Activated CD4-positive, alpha-beta T cell treated with anti-CD3 and anti-CD28 coated beads for 36 hours (primary cell): Measurements from ENCODE around the gene AOAH. TPM values are rescaled to one million over a fixed set of nuclear protein-coding genes. Genes with fewer than 3 reads are reported as not detected.
A peak's percentile ranks its signal among the peaks of the same experiment; 100 is the strongest.

Experiments
- ATAC-seq: fragments of 200-7000 bp; cut with Tn5 transposase; one replicate; pipeline ENCODE4 v1.10.0; 2021; ENCODE audit warnings: mild to moderate bottlenecking, moderate library complexity
- CTCF ChIA-PET: fragments of 350-600 bp; sonication (Branson Sonifier 250); formaldehyde crosslinking; loops from one replicate; lab custom pipeline; 2021; ENCODE audit warnings: antibody characterized with exemption; lab: Charles Lee
- POLR2A ChIA-PET: fragments of 350-600 bp; sonication (Branson Sonifier 250); formaldehyde crosslinking; loops from one replicate; lab custom pipeline; 2021; ENCODE audit warnings: antibody characterized with exemption, inconsistent platforms; lab: Charles Lee
- DNase-seq: peaks from one replicate; pipeline ENCODE4 v3.0.0-alpha.2; 2020
- H3K27ac Mint-ChIP-seq: one replicate; pipeline ENCODE4 v1.8.0; 2021; ENCODE audit warnings: mixed read lengths
- H3K27me3 Mint-ChIP-seq: one replicate; pipeline ENCODE4 v1.8.0; 2021; ENCODE audit warnings: mixed read lengths
- H3K36me3 Mint-ChIP-seq: one replicate; pipeline ENCODE4 v1.8.0; 2021; ENCODE audit warnings: low read depth, mixed read lengths
- H3K4me1 Mint-ChIP-seq: one replicate; pipeline ENCODE4 v1.8.0; 2021; ENCODE audit warnings: mixed read lengths
- H3K4me3 Mint-ChIP-seq: one replicate; pipeline ENCODE4 v1.8.0; 2021; ENCODE audit warnings: mild to moderate bottlenecking, moderate library complexity, mixed read lengths
- H3K9me3 Mint-ChIP-seq: one replicate; pipeline ENCODE4 v1.8.0; 2021; ENCODE audit warnings: low read depth, mixed read lengths
- intact Hi-C, 2 experiments: fragments of 100-400 bp; cut with DNase I in 1 of 2; cut with micrococcal nuclease in 1 of 2; formaldehyde crosslinking; loops; one replicate each; pipeline versions ENCODE4 v1.14.2 to v1.15.1; 2022 to 2024; cut with DNase I, micrococcal nuclease
- total RNA-seq, 2 experiments: library from RNA; stranded (reverse); gene quantifications; one replicate each; pipeline ENCODE4 v1.2.3, GENCODE V29; 2021

The AOAH gene
- total RNA-seq, 2 experiments from 2014 or later, result 9.2 to 10.0 TPM

- Mint-ChIP-seq H3K4me1 (no peaks in the 10 kb centered on the region), H3K9me3 (no peaks in the 10 kb centered on the region), H3K27ac (no peak overlapping the region), H3K27me3 (no peaks in the 10 kb centered on the region), H3K4me3 (no peak overlapping the region), H3K36me3 (peaks cover 6% of the 10 kb centered on the region)
- no peak for DNase-seq
- intact Hi-C loops, result no loop called here
- CTCF ChIA-PET, result no interaction called here
- ATAC-seq, result no peak
- POLR2A ChIA-PET, result no interaction called here
Measured at GRCh38 chr7:36549029-36549428, 175.3 kb downstream of the AOAH start.

DNA sequence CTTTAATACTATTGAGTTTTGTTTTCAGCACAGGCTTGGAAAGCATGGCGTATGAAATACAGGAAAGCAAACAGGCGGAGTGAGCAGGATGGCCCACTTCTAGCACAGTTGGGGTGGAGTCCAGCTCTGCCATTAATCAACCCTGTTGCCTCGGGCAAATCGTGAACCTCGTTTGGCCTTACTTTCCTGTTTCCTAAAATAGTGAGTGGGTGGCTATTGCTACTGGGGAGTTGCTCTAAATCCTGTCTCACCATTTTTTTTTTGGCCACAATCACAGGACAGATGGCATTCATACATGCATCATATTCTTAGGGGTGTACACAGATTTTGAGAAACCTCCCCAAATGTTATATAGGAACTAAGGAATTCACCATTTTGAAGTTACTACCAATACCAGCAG lies 176.9 kb downstream of the AOAH start:
- no peak for ATAC-seq
- H3K9me3 Mint-ChIP-seq, result no peaks in the 10 kb centered on the region
- peaks cover 3% of the 10 kb centered on the region for H3K36me3 Mint-ChIP-seq
- H3K4me3 Mint-ChIP-seq, result no peak overlapping the region
- intact Hi-C loops, result no loop called here
- no peak for DNase-seq
- no peaks in the 10 kb centered on the region for H3K4me1 Mint-ChIP-seq
- no peaks in the 10 kb centered on the region for H3K27me3 Mint-ChIP-seq
- POLR2A ChIA-PET, result no interaction called here
- H3K27ac Mint-ChIP-seq, result no peak overlapping the region
- CTCF ChIA-PET, result no interaction called here

GRCh38 chr7:36546331-36546730 lies 178.0 kb downstream of the AOAH start:
- Mint-ChIP-seq H3K27ac (no peak overlapping the region), H3K9me3 (no peaks in the 10 kb centered on the region), H3K4me3 (no peak overlapping the region), H3K4me1 (no peaks in the 10 kb centered on the region), H3K36me3 (peaks cover 1% of the 10 kb centered on the region), H3K27me3 (no peaks in the 10 kb centered on the region)
- ChIA-PET CTCF (interaction anchor here (0.5 to 0.8 kb wide), 3 partner anchors 18 to 29 kb away, joined by 3 read pairs; no protein-coding TSS in a partner anchor), POLR2A (no interaction called here)
- no peak for DNase-seq
- no peak for ATAC-seq
- intact Hi-C loops, result no loop called here

DNA sequence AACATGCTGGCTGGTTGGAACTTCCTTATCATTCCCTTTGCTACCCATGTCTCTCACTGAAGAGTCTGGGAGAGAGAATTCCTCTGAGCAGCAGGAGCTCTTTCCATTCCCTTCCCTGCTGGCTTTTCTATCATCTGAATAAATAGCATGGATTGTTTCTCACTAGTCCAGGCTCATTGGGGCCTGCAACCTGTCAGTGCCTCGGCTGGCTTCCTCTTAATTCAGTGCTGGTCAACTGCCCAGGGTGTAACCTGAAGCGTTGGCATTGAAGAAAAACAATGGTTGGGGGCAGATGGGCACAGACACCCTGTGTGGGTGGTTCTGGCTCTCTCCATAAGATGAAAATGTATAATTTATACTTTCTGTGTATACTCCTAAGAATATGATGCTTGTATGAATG lies 179.0 kb downstream of the AOAH start:
- intact Hi-C loops, result no loop called here
- Mint-ChIP-seq H3K4me1 (no peaks in the 10 kb centered on the region), H3K9me3 (no peaks in the 10 kb centered on the region), H3K36me3 (no peaks in the 10 kb centered on the region), H3K27me3 (no peaks in the 10 kb centered on the region), H3K4me3 (no peak overlapping the region), H3K27ac (no peak overlapping the region)
- ATAC-seq (no peak), DNase-seq (no peak)
- POLR2A ChIA-PET, result no interaction called here
- CTCF ChIA-PET, result interaction anchor here (0.7 kb wide), 1 partner anchor 184 kb away, joined by 3 read pairs; no protein-coding TSS in a partner anchor

DNA sequence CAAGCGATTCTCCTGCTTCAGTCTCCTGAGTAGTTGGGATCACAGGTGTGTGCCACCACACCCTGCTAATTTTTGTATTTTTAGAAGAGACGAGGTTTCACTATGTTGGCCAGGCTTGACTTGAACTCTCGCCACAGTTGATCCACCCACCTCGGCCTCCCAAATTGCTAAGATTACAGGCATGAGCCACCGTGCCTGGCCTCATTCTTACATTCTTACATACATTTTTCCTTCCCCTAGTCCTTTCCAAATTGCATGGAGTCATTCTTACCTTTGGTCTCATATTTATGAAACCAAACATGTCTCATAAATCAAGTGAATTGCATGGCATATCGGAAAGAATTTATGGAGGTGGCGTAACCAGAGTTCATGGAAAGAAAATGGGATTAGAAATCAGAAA lies 186.2 kb downstream of the AOAH start:
- DNase-seq (no peak), ATAC-seq (no peak)
- no peaks in the 10 kb centered on the region for H3K4me1 Mint-ChIP-seq
- intact Hi-C loops, result no loop called here
- no peak overlapping the region for H3K4me3 Mint-ChIP-seq
- no peaks in the 10 kb centered on the region for H3K27me3 Mint-ChIP-seq
- peaks cover 3% of the 10 kb centered on the region for H3K36me3 Mint-ChIP-seq
- H3K9me3 Mint-ChIP-seq, result no peaks in the 10 kb centered on the region
- ChIA-PET POLR2A (no interaction called here), CTCF (no interaction called here)
- H3K27ac Mint-ChIP-seq, result no peak overlapping the region

DNA sequence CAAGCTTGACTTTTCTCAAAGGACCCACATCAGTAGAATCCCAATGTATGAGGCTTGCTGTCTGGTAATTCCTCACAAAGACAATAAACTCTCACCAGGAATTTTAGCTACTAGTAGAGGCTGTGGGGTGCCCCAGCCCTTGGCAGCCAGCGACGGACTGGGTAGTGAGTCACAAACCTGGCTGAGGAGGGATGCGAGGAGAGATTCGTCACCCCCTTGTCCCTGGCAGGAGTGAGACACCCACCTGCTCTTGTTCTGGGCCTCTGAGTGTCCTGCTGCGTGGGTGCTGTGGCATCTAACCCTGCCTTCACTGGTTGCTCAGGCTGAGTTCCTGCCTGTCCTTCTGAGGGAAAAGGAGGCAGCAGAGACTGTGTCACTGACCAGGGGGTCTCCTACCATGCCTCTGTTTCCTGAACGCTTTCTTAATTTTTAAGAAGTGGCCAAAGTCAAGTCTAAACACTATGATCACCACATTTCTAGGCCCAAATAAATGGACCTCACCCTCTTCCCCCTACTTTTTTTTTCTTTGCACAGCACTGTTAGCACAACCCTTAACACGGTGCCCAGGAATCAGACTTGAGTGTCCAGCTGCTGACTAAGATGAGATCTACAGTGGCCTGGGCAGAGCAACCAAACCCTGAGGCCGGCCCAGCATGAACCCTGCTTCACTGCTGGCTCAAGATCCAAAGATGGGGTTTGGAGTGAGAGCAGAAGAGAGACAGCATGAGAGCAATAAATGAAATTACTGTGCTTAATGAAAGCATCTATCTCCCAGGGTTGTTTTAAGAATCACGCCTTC lies 188.2 kb downstream of the AOAH start:
- CTCF ChIA-PET, result interaction anchor here (0.6 kb wide), 1 partner anchor 424 kb away, joined by 3 read pairs; no protein-coding TSS in a partner anchor
- H3K27ac Mint-ChIP-seq, result peak overlapping the region; percentile 45
- H3K36me3 Mint-ChIP-seq, result peaks cover 3% of the 10 kb centered on the region
- H3K9me3 Mint-ChIP-seq, result no peaks in the 10 kb centered on the region
- intact Hi-C loops, result no loop called here
- POLR2A ChIA-PET, result no interaction called here
- no peak for DNase-seq
- no peak for ATAC-seq
- H3K27me3 Mint-ChIP-seq, result no peaks in the 10 kb centered on the region
- H3K4me3 Mint-ChIP-seq, result no peak overlapping the region
- H3K4me1 Mint-ChIP-seq, result no peaks in the 10 kb centered on the region

DNA sequence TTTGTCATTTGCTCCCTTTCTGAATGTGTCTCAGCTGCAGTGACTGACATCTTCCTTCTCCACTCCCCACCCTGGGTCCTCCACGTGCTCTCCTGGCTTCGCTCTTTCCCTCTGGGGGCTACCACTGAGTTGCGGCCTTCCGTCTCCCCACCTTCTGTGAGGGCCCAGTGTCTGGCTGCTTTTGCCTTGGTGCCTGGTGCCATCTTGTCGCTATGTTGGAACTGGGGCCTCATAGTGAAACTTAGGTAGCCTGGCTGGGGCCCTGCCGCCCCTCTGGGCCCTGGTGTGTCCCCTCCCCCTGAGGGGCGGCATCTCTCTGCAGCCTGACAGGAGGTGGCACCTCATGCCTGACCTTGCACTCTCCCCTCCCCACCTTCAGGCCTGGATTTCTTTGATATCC lies 190.6 kb downstream of the AOAH start:
- peaks cover under 1% of the 10 kb centered on the region for H3K36me3 Mint-ChIP-seq
- DNase-seq, result no peak
- H3K4me1 Mint-ChIP-seq, result no peaks in the 10 kb centered on the region
- H3K27ac Mint-ChIP-seq, result no peak overlapping the region
- ATAC-seq, result no peak
- CTCF ChIA-PET, result no interaction called here
- intact Hi-C loops, result no loop called here
- no peaks in the 10 kb centered on the region for H3K27me3 Mint-ChIP-seq
- POLR2A ChIA-PET, result no interaction called here
- no peak overlapping the region for H3K4me3 Mint-ChIP-seq
- H3K9me3 Mint-ChIP-seq, result no peaks in the 10 kb centered on the region

GRCh38 chr7:36532981-36533499 lies 191.3 kb downstream of the AOAH start:
- Mint-ChIP-seq H3K27me3 (no peaks in the 10 kb centered on the region), H3K4me1 (no peaks in the 10 kb centered on the region), H3K9me3 (no peaks in the 10 kb centered on the region), H3K36me3 (no peaks in the 10 kb centered on the region), H3K4me3 (no peak overlapping the region), H3K27ac (no peak overlapping the region)
- intact Hi-C loops, result no loop called here
- no peak for ATAC-seq
- POLR2A ChIA-PET, result no interaction called here
- CTCF ChIA-PET, result interaction anchor here (1.8 kb wide), 1 partner anchor 46 kb away, joined by 4 read pairs; no protein-coding TSS in a partner anchor
- no peak for DNase-seq

DNA sequence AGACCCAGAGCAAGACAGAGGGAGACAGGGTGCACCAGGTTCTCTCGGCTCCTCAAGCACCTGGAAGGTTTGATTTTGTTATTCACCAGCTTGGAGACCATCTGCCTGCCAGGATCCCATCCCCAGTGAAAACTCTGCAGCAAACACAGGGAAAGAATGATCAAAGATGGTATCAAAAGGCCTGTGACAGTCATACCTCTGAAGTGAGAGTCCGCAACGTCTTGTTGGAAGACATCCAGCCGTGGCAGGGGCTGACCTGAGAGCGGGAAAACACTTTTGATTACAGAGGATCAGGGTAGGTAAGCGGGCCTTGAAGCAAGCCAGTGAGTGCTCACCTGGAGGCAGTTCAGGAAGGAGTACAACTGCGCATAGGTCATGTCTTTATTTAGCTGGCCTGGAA lies 192.3 kb downstream of the AOAH start:
- no peaks in the 10 kb centered on the region for H3K27me3 Mint-ChIP-seq
- peaks cover 5% of the 10 kb centered on the region for H3K36me3 Mint-ChIP-seq
- intact Hi-C loops, result no loop called here
- H3K4me1 Mint-ChIP-seq, result peaks cover 11% of the 10 kb centered on the region
- H3K27ac Mint-ChIP-seq, result no peak overlapping the region
- no peak overlapping the region for H3K4me3 Mint-ChIP-seq
- H3K9me3 Mint-ChIP-seq, result no peaks in the 10 kb centered on the region
- ATAC-seq (no peak), DNase-seq (no peak)
- ChIA-PET POLR2A (no interaction called here), CTCF (interaction anchor here (1.8 kb wide), 1 partner anchor 45 kb away, joined by 4 read pairs; no protein-coding TSS in a partner anchor)

- Mint-ChIP-seq H3K36me3 (peaks cover 5% of the 10 kb centered on the region), H3K27me3 (no peaks in the 10 kb centered on the region), H3K27ac (no peak overlapping the region), H3K4me3 (no peak overlapping the region), H3K9me3 (no peaks in the 10 kb centered on the region), H3K4me1 (peaks cover 19% of the 10 kb centered on the region)
- ChIA-PET POLR2A (no interaction called here), CTCF (interaction anchor here (0.6 to 1.2 kb wide), 6 partner anchors 13 to 652 kb away, joined by 3 to 4 read pairs (median 3); no protein-coding TSS in a partner anchor)
- no peak for DNase-seq
- intact Hi-C loops, result no loop called here
- no peak for ATAC-seq
Measured at GRCh38 chr7:36530456-36530855, 193.8 kb downstream of the AOAH start.

- Mint-ChIP-seq H3K27me3 (no peaks in the 10 kb centered on the region), H3K9me3 (no peaks in the 10 kb centered on the region), H3K27ac (no peak overlapping the region), H3K4me3 (no peak overlapping the region), H3K36me3 (peaks cover 5% of the 10 kb centered on the region), H3K4me1 (peaks cover 19% of the 10 kb centered on the region)
- DNase-seq (no peak), ATAC-seq (no peak)
- POLR2A ChIA-PET, result no interaction called here
- CTCF ChIA-PET, result interaction anchor here (0.7 to 1.0 kb wide), 4 partner anchors 40 to 1551 kb away, joined by 3 to 4 read pairs (median 4); no protein-coding TSS in a partner anchor
- intact Hi-C loops, result no loop called here
Measured at GRCh38 chr7:36527549-36527913, 196.8 kb downstream of the AOAH start.
